HepG2 (cell line): ENCODE data around the gene TRAPPC10. TPM values are rescaled to one million over a fixed set of nuclear protein-coding genes. Genes with fewer than 3 reads are reported as not detected.

Source experiments
- ATAC-seq: fragments of 200-7000 bp; cut with Tn5 transposase; 3 replicates; pipeline ENCODE4 v1.9.1; 2020; ENCODE audit warnings: mild to moderate bottlenecking, moderate library complexity
- BruUV-seq: library from RNA; stranded (reverse); fragments of 400-500 nt; replicated peaks from 2 replicates; lab custom pipeline; 2021; lab: Mats Ljungman, UMichigan
- CTCF ChIA-PET: fragments of 300-600 bp; formaldehyde crosslinking; extraction: SDS; loops from one replicate; lab custom pipeline; 2021; ENCODE audit warnings: low total read pairs, inconsistent platforms, low intra/inter-chr PET ratio; lab: Yijun Ruan, JAX
- POLR2A ChIA-PET: fragments of 350-600 bp; sonication (Branson Sonifier 250); formaldehyde crosslinking; loops from one replicate; lab custom pipeline; 2020; ENCODE audit warnings: antibody characterized with exemption, inconsistent platforms; lab: Yijun Ruan, JAX
- DNase-seq: peaks from one replicate; pipeline ENCODE4 v3.0.0-alpha.2; 2015; ENCODE audit warnings: low spot score
- FAIRE-seq: peaks from 3 replicates; lab custom pipeline; 2011; peaks lifted over from hg19 to GRCh38; lab: Jason Lieb, UNC
- H2AFZ ChIP-seq: one replicate; pipeline ENCODE4 v1.6.1; 2011; ENCODE audit warnings: low read length, inconsistent platforms
- H3K27ac ChIP-seq: fragments of 300-600 bp; 3 replicates; pipeline ENCODE4 v1.8.0; 2011; ENCODE audit warnings: mixed run types, mild to moderate bottlenecking, mixed read lengths, low read length, inconsistent platforms; ENCODE audit not compliant: insufficient read depth; ENCODE audit errors: extremely low read length
- H3K27me3 ChIP-seq, 2 experiments: fragments of 200-600 bp in 1 of 2; 2 replicates in 1 of 2; 3 replicates in 1 of 2; pipeline versions ENCODE4 v1.6.0 to v1.8.0; 2011; ENCODE audit warnings: low read length in 2 of 2, mild to moderate bottlenecking in 2 of 2, moderate library complexity in 2 of 2, inconsistent platforms in 1 of 2; ENCODE audit not compliant: insufficient read depth in 2 of 2, control insufficient read depth in 1 of 2
- H3K36me3 ChIP-seq, 2 experiments: fragments of 200-600 bp in 1 of 2; replicated peaks in 1 of 2; 2 replicates in 1 of 2; 3 replicates in 1 of 2; pipeline versions ENCODE4 v1.5.1 to v1.8.0; 2011; ENCODE audit warnings: low read length in 2 of 2, inconsistent platforms in 1 of 2; ENCODE audit not compliant: insufficient read depth in 2 of 2, control insufficient read depth in 1 of 2
- H3K4me1 ChIP-seq: 2 replicates; pipeline ENCODE4 v1.5.1; 2012; ENCODE audit warnings: low read length, inconsistent platforms; ENCODE audit not compliant: insufficient read depth
- H3K4me2 ChIP-seq: 2 replicates; pipeline ENCODE4 v1.6.0; 2011; ENCODE audit warnings: low read depth, low read length, inconsistent platforms
- H3K4me3 ChIP-seq, 3 experiments: fragments of 200-600 bp in 1 of 3; sonication (generic), shearing (Covaris generic) in 1 of 3; replicated peaks in 1 of 3; 2 replicates each; pipeline ENCODE4 v1.5.1; 2011 to 2016; ENCODE audit warnings: low read length in 3 of 3, inconsistent platforms in 2 of 3, low read depth in 2 of 3, mild to moderate bottlenecking in 2 of 3, control low read depth in 1 of 3, mixed read lengths in 1 of 3; ENCODE audit not compliant: insufficient read depth in 1 of 3
- H3K79me2 ChIP-seq: one replicate; pipeline ENCODE4 v1.6.1; 2011; ENCODE audit warnings: low read length, inconsistent platforms; ENCODE audit not compliant: insufficient read depth
- H3K9ac ChIP-seq: 2 replicates; pipeline ENCODE4 v1.6.0; 2011; ENCODE audit warnings: mild to moderate bottlenecking, low read depth, low read length, inconsistent platforms; ENCODE audit not compliant: insufficient read depth
- H3K9me3 ChIP-seq: 2 replicates; pipeline ENCODE4 v1.5.1; 2012; ENCODE audit warnings: mild to moderate bottlenecking, low read length
- H4K20me1 ChIP-seq: 2 replicates; pipeline ENCODE4 v1.6.0; 2011; ENCODE audit warnings: inconsistent platforms, mild to moderate bottlenecking, low read length, moderate library complexity; ENCODE audit not compliant: insufficient read depth
- FOXM1 ChIP-seq: sonication (generic); formaldehyde crosslinking; IDR thresholded peaks from 2 replicates; pipeline ENCODE4 v1.5.0; 2020; ENCODE audit warnings: missing genetic modification reagents
- GPN1 ChIP-seq: sonication (generic); formaldehyde crosslinking; IDR thresholded peaks from 2 replicates; pipeline ENCODE4 v1.5.1; 2020; ENCODE audit warnings: missing genetic modification reagents, borderline replicate concordance
- RARA ChIP-seq: IDR thresholded peaks from 2 replicates; pipeline ENCODE4 v1.6.1; 2016; ENCODE audit warnings: missing genetic modification reagents, missing compliant biosample characterization
- ZNF143 ChIP-seq: sonication (generic); formaldehyde crosslinking; IDR thresholded peaks from 2 replicates; pipeline ENCODE4 v1.4.0; 2020; ENCODE audit warnings: missing genetic modification reagents
- ZNF816 ChIP-seq: sonication (generic); formaldehyde crosslinking; IDR thresholded peaks from 2 replicates; pipeline ENCODE4 v1.8.0; 2022; ENCODE audit warnings: missing genetic modification reagents, mild to moderate bottlenecking, borderline replicate concordance
- WGBS: methylation state at CpG from one replicate; pipeline ENCODE4 v1.1.6; 2017; ENCODE audit warnings: low lambda C conversion rate; 5-methylcytosine and 5-hydroxymethylcytosine counted together
- in situ Hi-C: cut with HindIII; loops from 2 replicates; pipeline ENCODE4 v1.10.0; 2017; ENCODE audit warnings: low pct_unique_long_range_greater_than_20kb; ENCODE audit not compliant: extremely low pct_ligation_motif_present
- intact Hi-C: fragments of 100-400 bp; cut with micrococcal nuclease; formaldehyde crosslinking; loops from one replicate; pipeline ENCODE4 v1.10.0; 2022; ENCODE audit not compliant: unreplicated experiment
- polyA plus RNA-seq, 8 experiments: library from polyadenylated mRNA; depleted of rRNA in 3 of 8; stranded (reverse) in 7 of 8; unstranded in 1 of 8; fragments of >200 nt; fragmentation: Illumina TruSeq in 4 of 8; extraction: Trizol in 4 of 8; gene quantifications; 2 replicates each; pipeline versions ENCODE4 v1.2.1 to v1.2.3, GENCODE V29; 2011 to 2016; ENCODE audit warnings: low read depth in 4 of 8, missing spikeins in 1 of 8, mixed read lengths in 1 of 8; ENCODE audit not compliant: insufficient read depth in 1 of 8
- total RNA-seq, 5 experiments: library from RNA; depleted of rRNA; stranded (reverse); fragments of >200 nt; fragmentation: Illumina TruSeq; extraction: Trizol; gene quantifications; 2 replicates each; pipeline ENCODE4 v1.2.3, GENCODE V29; 2016; ENCODE audit warnings: low read depth in 1 of 5
- TF ChIP-seq, protein P1 (sequence below): sonication (generic); formaldehyde crosslinking; IDR thresholded peaks from 2 replicates; pipeline ENCODE4 v1.4.0; 2020; ENCODE audit warnings: missing genetic modification reagents
- TF ChIP-seq, protein P2 (sequence below): sonication (generic); formaldehyde crosslinking; IDR thresholded peaks from 2 replicates; pipeline ENCODE4 v1.4.0; 2020; ENCODE audit warnings: mild to moderate bottlenecking, missing genetic modification reagents

Gene TRAPPC10
- total and polyA plus RNA-seq, 2 of the 13 experiments (the other 11 are each of a cell fraction or from before 2014, with no cell fraction given) = 10.6 to 16.5 TPM

DNA sequence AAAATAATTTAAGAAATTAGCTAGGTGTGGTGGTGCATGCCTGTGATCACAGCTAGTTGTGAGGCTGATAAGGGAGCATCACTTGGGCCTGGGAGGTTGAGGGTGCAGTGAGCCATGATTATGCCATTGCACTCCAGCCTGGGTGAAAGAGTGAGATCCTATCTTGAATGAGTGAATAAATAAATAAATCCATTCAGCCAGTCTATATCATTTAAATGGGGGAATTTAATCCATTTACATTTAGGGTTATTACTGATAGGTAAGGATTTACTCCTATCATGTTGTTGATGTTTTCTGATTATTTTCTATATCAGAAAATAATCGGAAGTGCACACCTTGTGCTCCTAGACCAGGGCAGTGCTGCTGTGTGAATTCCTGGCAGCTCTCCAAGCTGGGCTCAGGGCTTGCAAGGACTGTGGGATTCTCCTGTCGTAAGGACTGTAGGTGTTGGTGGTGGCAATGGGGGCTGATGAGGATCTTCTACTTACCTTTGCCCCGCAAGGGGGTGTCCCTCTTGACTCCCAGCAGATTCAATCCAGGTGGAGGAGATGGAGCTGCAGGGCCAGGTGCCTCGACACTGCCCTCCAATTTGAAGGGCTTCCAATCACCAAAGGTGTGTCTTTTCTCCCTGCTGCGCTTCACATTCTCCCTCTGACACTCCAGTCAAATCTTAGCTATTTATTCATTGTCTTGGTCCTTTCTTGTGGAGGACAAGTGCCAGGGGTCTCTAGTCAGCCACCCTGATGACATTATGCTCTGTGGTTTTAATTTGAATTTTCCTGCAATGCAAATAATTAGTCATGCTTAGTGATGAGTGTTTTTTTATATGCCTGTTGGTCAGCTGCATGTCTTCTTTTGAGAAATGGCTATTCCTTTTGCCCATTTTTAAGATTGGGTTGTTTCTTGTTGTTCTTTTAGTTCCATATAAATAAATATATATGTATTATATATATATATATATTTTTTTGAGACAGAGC is 14.1 kb upstream of the TRAPPC10 start:
- no peak for FAIRE-seq
- H3K9ac ChIP-seq = no peak overlapping the region
- H3K27me3 ChIP-seq = peaks cover 0 to 43% of the 10 kb centered on the region in 2 experiments; a peak in 3 of 5 replicates
- H2AFZ ChIP-seq = no peak overlapping the region
- no peak overlapping the region for H3K4me2 ChIP-seq
- H3K9me3 ChIP-seq = no peaks in the 10 kb centered on the region
- 24% methylated on average over 5 of the region's 5 CpGs for WGBS
- in situ Hi-C loops = no loop called here
- no peak overlapping the region for H3K27ac ChIP-seq
- H3K4me1 ChIP-seq = peaks cover 16% of the 10 kb centered on the region
- TF ChIP-seq, protein P1, sequence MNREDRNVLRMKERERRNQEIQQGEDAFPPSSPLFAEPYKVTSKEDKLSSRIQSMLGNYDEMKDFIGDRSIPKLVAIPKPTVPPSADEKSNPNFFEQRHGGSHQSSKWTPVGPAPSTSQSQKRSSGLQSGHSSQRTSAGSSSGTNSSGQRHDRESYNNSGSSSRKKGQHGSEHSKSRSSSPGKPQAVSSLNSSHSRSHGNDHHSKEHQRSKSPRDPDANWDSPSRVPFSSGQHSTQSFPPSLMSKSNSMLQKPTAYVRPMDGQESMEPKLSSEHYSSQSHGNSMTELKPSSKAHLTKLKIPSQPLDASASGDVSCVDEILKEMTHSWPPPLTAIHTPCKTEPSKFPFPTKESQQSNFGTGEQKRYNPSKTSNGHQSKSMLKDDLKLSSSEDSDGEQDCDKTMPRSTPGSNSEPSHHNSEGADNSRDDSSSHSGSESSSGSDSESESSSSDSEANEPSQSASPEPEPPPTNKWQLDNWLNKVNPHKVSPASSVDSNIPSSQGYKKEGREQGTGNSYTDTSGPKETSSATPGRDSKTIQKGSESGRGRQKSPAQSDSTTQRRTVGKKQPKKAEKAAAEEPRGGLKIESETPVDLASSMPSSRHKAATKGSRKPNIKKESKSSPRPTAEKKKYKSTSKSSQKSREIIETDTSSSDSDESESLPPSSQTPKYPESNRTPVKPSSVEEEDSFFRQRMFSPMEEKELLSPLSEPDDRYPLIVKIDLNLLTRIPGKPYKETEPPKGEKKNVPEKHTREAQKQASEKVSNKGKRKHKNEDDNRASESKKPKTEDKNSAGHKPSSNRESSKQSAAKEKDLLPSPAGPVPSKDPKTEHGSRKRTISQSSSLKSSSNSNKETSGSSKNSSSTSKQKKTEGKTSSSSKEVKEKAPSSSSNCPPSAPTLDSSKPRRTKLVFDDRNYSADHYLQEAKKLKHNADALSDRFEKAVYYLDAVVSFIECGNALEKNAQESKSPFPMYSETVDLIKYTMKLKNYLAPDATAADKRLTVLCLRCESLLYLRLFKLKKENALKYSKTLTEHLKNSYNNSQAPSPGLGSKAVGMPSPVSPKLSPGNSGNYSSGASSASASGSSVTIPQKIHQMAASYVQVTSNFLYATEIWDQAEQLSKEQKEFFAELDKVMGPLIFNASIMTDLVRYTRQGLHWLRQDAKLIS (CRISPR knock-in tag) = no peak
- TF ChIP-seq RARA (CRISPR knock-in tag) = no peak
- TF ChIP-seq ZNF143 (CRISPR knock-in tag) = no peak
- TF ChIP-seq, protein P2, sequence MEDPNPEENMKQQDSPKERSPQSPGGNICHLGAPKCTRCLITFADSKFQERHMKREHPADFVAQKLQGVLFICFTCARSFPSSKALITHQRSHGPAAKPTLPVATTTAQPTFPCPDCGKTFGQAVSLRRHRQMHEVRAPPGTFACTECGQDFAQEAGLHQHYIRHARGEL (CRISPR knock-in tag) = no peak
- TF ChIP-seq ZNF816 (CRISPR knock-in tag) = no peak
- no peak for TF ChIP-seq GPN1 (CRISPR knock-in tag)
- no peak for TF ChIP-seq FOXM1 (CRISPR knock-in tag)
- BruUV-seq = no TSS peak
- no peak overlapping the region for H3K4me3 ChIP-seq
- no peak for ATAC-seq
- intact Hi-C loops = no loop called here
- CTCF ChIA-PET = no interaction called here
- POLR2A ChIA-PET = no interaction called here
- no peaks in the 10 kb centered on the region for H3K36me3 ChIP-seq
- no peaks in the 10 kb centered on the region for H3K79me2 ChIP-seq
- no peaks in the 10 kb centered on the region for H4K20me1 ChIP-seq
- DNase-seq = no peak
